Measurements from ENCODE around the gene OR2J2. TPM values are rescaled to one million over a fixed set of nuclear protein-coding genes. Genes with fewer than 3 reads are reported as not detected.

The OR2J2 gene
- total RNA-seq, 1 donor = not detected

DNA sequence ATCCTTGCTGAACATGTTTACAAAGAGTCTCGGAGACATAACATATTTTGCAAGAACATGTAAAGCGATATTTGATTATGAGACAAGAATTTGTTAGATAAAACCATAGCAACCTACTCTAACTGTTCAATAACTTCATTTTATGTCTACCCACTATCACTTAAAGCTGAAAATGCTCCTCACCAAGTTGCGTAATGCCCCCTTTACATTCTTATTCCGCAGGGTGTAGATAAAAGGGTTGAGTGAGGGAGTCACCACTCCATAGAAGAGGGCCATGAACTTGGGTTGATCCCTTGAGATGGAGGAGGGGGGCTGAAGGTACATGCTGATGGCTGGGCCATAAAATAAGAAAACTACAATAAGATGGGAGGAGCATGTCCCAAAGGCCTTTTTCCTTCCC lies 33.0 kb upstream of the OR2J2 start:
- H3K4me3 ChIP-seq (ENCODE audit: insufficient read depth, low read length) = no peak overlapping the region
- no peaks in the 10 kb centered on the region for H3K79me2 ChIP-seq (ENCODE audit: insufficient read depth, low read length)
- TF ChIP-seq, protein P1, sequence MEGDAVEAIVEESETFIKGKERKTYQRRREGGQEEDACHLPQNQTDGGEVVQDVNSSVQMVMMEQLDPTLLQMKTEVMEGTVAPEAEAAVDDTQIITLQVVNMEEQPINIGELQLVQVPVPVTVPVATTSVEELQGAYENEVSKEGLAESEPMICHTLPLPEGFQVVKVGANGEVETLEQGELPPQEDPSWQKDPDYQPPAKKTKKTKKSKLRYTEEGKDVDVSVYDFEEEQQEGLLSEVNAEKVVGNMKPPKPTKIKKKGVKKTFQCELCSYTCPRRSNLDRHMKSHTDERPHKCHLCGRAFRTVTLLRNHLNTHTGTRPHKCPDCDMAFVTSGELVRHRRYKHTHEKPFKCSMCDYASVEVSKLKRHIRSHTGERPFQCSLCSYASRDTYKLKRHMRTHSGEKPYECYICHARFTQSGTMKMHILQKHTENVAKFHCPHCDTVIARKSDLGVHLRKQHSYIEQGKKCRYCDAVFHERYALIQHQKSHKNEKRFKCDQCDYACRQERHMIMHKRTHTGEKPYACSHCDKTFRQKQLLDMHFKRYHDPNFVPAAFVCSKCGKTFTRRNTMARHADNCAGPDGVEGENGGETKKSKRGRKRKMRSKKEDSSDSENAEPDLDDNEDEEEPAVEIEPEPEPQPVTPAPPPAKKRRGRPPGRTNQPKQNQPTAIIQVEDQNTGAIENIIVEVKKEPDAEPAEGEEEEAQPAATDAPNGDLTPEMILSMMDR (IDR thresholded peaks at IDR 0.05; ENCODE audit: extremely low read depth, low read depth, low read length) = no peak
- H3K4me1 ChIP-seq (ENCODE audit: insufficient read depth, low read length) = no peaks in the 10 kb centered on the region
- H3K27ac ChIP-seq (ENCODE audit: low read depth, low read length) = no peak overlapping the region
- no peaks in the 10 kb centered on the region for H3K36me3 ChIP-seq (ENCODE audit: insufficient read depth, low read length)
- H4K20me1 ChIP-seq (ENCODE audit: insufficient read depth, low read length) = no peaks in the 10 kb centered on the region
- no peak overlapping the region for H3K4me2 ChIP-seq (ENCODE audit: insufficient read depth, low read length)
- DNase-seq (ENCODE audit: insufficient read length, low spot score, missing footprints) = no peak
- no peaks in the 10 kb centered on the region for H3K27me3 ChIP-seq (ENCODE audit: insufficient read depth, low read length)
- H2AFZ ChIP-seq (ENCODE audit: low read length) = no peak overlapping the region
- H3K9me3 ChIP-seq (ENCODE audit: low read depth, low read length) = no peaks in the 10 kb centered on the region

DNA sequence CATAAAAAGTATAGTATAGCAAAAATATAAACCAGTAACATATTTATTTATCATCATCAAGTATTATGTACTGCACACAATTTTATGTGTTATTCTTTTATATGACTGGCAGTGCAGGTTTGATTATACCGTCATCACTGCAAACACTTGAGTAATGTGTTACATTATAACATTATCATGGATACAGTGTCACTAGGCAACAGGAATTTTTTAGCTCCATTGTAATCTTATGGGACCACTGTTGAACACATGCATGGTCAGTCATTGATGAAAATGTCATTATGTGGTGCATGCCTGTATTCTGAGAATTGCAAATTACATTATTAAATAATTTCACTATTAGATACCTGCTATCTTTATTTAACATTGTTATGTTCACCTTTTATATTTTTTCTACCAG lies 29.1 kb upstream of the OR2J2 start:
- no peaks in the 10 kb centered on the region for H3K27me3 ChIP-seq (ENCODE audit: insufficient read depth, low read length)
- H3K9me3 ChIP-seq (ENCODE audit: low read depth, low read length) = no peaks in the 10 kb centered on the region
- no peak overlapping the region for H3K4me3 ChIP-seq (ENCODE audit: insufficient read depth, low read length)
- H3K4me1 ChIP-seq (ENCODE audit: insufficient read depth, low read length) = no peaks in the 10 kb centered on the region
- no peaks in the 10 kb centered on the region for H4K20me1 ChIP-seq (ENCODE audit: insufficient read depth, low read length)
- DNase-seq (ENCODE audit: insufficient read length, low spot score, missing footprints) = no peak
- TF ChIP-seq, protein P1 (IDR thresholded peaks at IDR 0.05; ENCODE audit: extremely low read depth, low read depth, low read length) = no peak
- no peaks in the 10 kb centered on the region for H3K36me3 ChIP-seq (ENCODE audit: insufficient read depth, low read length)
- H3K4me2 ChIP-seq (ENCODE audit: insufficient read depth, low read length) = no peak overlapping the region
- no peak overlapping the region for H2AFZ ChIP-seq (ENCODE audit: low read length)
- H3K79me2 ChIP-seq (ENCODE audit: insufficient read depth, low read length) = no peaks in the 10 kb centered on the region
- H3K27ac ChIP-seq (ENCODE audit: low read depth, low read length) = no peak overlapping the region

DNA sequence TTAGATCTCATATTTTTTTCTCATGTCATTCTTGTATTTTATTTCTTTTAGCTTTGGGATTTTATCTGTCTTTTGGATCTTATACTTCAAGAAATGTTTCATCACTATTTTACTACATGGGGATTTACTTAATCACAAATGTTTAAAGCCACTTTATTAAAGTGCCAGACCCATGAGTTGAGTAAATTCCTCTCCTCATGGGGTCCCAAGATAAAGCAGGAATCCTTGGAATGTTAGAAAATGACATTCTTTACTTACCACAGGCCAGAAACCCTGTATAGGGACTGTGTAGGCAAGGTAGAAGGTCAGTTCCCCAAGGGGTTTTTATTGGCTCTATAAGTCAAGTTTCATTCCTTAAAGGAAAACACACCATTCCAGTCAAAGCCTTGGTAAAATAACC lies 28.4 kb upstream of the OR2J2 start:
- H3K27ac ChIP-seq (ENCODE audit: low read depth, low read length) = no peak overlapping the region
- H3K4me2 ChIP-seq (ENCODE audit: insufficient read depth, low read length) = no peak overlapping the region
- TF ChIP-seq, protein P1 (IDR thresholded peaks at IDR 0.05; ENCODE audit: extremely low read depth, low read depth, low read length) = no peak
- no peak for DNase-seq (ENCODE audit: insufficient read length, low spot score, missing footprints)
- no peaks in the 10 kb centered on the region for H3K27me3 ChIP-seq (ENCODE audit: insufficient read depth, low read length)
- H3K4me1 ChIP-seq (ENCODE audit: insufficient read depth, low read length) = no peaks in the 10 kb centered on the region
- H2AFZ ChIP-seq (ENCODE audit: low read length) = no peak overlapping the region
- H3K79me2 ChIP-seq (ENCODE audit: insufficient read depth, low read length) = no peaks in the 10 kb centered on the region
- no peaks in the 10 kb centered on the region for H4K20me1 ChIP-seq (ENCODE audit: insufficient read depth, low read length)
- no peaks in the 10 kb centered on the region for H3K36me3 ChIP-seq (ENCODE audit: insufficient read depth, low read length)
- H3K4me3 ChIP-seq (ENCODE audit: insufficient read depth, low read length) = no peak overlapping the region
- no peaks in the 10 kb centered on the region for H3K9me3 ChIP-seq (ENCODE audit: low read depth, low read length)

- Histone ChIP-seq H3K79me2 (ENCODE audit: insufficient read depth, low read length) (no peaks in the 10 kb centered on the region), H2AFZ (ENCODE audit: low read length) (no peak overlapping the region), H3K9me3 (ENCODE audit: low read depth, low read length) (no peaks in the 10 kb centered on the region), H3K27me3 (ENCODE audit: insufficient read depth, low read length) (no peaks in the 10 kb centered on the region), H3K4me2 (ENCODE audit: insufficient read depth, low read length) (no peak overlapping the region), H3K27ac (ENCODE audit: low read depth, low read length) (no peak overlapping the region), H3K4me3 (ENCODE audit: insufficient read depth, low read length) (no peak overlapping the region), H3K36me3 (ENCODE audit: insufficient read depth, low read length) (no peaks in the 10 kb centered on the region), H4K20me1 (ENCODE audit: insufficient read depth, low read length) (no peaks in the 10 kb centered on the region), H3K4me1 (ENCODE audit: insufficient read depth, low read length) (no peaks in the 10 kb centered on the region)
- no peak for DNase-seq (ENCODE audit: insufficient read length, low spot score, missing footprints)
- TF ChIP-seq, protein P1 (IDR thresholded peaks at IDR 0.05; ENCODE audit: extremely low read depth, low read depth, low read length) = no peak
These were observed 24.5 kb upstream of the OR2J2 start for GRCh38 chr6:29146179-29146578.

Measured in osteoblast (primary cell).